Body of pancreas (tissue), 4 donors: Measurements from ENCODE around the gene NPHP4. TPM values are rescaled to one million over a fixed set of nuclear protein-coding genes. Genes with fewer than 3 reads are reported as not detected.

Experiments used
- ATAC-seq: fragments of 150-250 bp; one replicate; pipeline ENCODE4 v1.9.1; 2016
- DNase-seq, 4 donors: peaks; one replicate each; pipeline ENCODE4 v3.0.0-alpha.2; 2019
- H3K27ac ChIP-seq, 4 donors: fragments of 200-600 bp; sonication (generic); 1 replicate in 3 of 4; 2 replicates in 1 of 4; pipeline versions ENCODE4 v1.5.1 to v1.6.1; 2016 to 2019; ENCODE audit warnings: mild to moderate bottlenecking in 1 of 4, mixed read lengths in 1 of 4, moderate library complexity in 1 of 4
- H3K27me3 ChIP-seq, 2 donors: fragments of 200-600 bp; sonication (generic); one replicate each; pipeline ENCODE4 v1.6.0; 2016; ENCODE audit warnings: mild to moderate bottlenecking in 1 of 2
- H3K36me3 ChIP-seq, 2 donors: fragments of 200-600 bp; sonication (generic); replicated peaks in 1 of 2; 2 replicates each; pipeline ENCODE4 v1.5.1; 2016; ENCODE audit warnings: low read depth in 2 of 2; ENCODE audit not compliant: insufficient read depth in 1 of 2
- H3K4me1 ChIP-seq: fragments of 200-600 bp; sonication (generic); one replicate; pipeline ENCODE4 v1.6.0; 2016
- H3K4me3 ChIP-seq, 2 donors: fragments of 200-600 bp; sonication (generic); 1 replicate in 1 of 2; 2 replicates in 1 of 2; pipeline ENCODE4 v1.5.1; 2016 to 2019
- H3K9me3 ChIP-seq, 3 donors: fragments of 200-600 bp; sonication (generic); 1 replicate in 2 of 3; 2 replicates in 1 of 3; pipeline ENCODE4 v1.5.1; 2016
- POLR2A ChIP-seq, 3 donors: fragments of 450-650 bp; IDR thresholded peaks; one replicate each; pipeline ENCODE4 v1.6.1; 2016; ENCODE audit warnings: antibody characterized with exemption in 3 of 3, mild to moderate bottlenecking in 2 of 3
- WGBS, 2 donors: methylation state at CpG; one replicate each; pipeline ENCODE4 v1.1.5; 2017; 5-methylcytosine and 5-hydroxymethylcytosine counted together
- intact Hi-C: fragments of 100-400 bp; cut with DNase I; formaldehyde crosslinking; loops from one replicate; pipeline ENCODE4 v1.15.1; 2023
- total RNA-seq, 2 donors: library from RNA; depleted of rRNA; stranded (reverse); fragments of >200 nt; gene quantifications; one replicate each; pipeline ENCODE4 v1.1.0, GENCODE V29; 2016
- TF ChIP-seq, protein P1 (sequence below), 7 experiments: fragments of 450-650 bp in 4 of 7; fragments of 200-600 bp in 3 of 7; sonication (generic) in 3 of 7; IDR thresholded peaks; one replicate each; pipeline ENCODE4 v1.5.1; 2016 to 2019; ENCODE audit warnings: antibody characterized with exemption in 7 of 7

The NPHP4 gene
- total RNA-seq, 2 donors from 2014 or later, result 10.4 to 48.5 TPM

DNA sequence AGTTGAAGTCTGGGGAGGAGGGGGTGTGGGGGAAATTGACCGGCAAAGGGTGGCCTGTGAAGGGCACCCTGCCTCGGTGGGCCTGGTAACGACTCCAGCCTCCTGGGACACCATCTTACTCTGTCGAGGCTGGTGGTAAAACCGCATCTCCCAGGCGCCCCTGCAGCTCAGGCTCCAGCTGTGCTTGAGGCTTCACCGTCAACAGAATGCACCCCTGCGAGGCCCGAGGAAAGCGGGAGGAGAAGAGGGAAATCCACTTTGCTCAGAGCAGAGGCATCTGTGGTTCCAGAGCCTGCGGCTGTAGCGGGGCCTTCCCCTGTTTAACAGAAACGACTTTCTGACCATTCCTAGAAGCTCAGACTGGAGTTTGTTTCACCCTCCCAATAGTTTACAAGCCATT is 165.6 kb downstream of the NPHP4 start:
- H3K36me3 ChIP-seq, result no peaks in the 10 kb centered on the region
- no peak for TF ChIP-seq POLR2A (IDR thresholded peaks at IDR 0.05)
- TF ChIP-seq, protein P1, sequence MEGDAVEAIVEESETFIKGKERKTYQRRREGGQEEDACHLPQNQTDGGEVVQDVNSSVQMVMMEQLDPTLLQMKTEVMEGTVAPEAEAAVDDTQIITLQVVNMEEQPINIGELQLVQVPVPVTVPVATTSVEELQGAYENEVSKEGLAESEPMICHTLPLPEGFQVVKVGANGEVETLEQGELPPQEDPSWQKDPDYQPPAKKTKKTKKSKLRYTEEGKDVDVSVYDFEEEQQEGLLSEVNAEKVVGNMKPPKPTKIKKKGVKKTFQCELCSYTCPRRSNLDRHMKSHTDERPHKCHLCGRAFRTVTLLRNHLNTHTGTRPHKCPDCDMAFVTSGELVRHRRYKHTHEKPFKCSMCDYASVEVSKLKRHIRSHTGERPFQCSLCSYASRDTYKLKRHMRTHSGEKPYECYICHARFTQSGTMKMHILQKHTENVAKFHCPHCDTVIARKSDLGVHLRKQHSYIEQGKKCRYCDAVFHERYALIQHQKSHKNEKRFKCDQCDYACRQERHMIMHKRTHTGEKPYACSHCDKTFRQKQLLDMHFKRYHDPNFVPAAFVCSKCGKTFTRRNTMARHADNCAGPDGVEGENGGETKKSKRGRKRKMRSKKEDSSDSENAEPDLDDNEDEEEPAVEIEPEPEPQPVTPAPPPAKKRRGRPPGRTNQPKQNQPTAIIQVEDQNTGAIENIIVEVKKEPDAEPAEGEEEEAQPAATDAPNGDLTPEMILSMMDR (IDR thresholded peaks at IDR 0.05), result no peak
- H3K9me3 ChIP-seq, result no peaks in the 10 kb centered on the region
- WGBS, 2 donors, result 40 to 51% methylated on average over 7 to 13 of the region's 13 CpGs
- H3K27me3 ChIP-seq, result no peaks in the 10 kb centered on the region
- H3K27ac ChIP-seq, result no peak overlapping the region
- ATAC-seq, result no peak
- intact Hi-C loops, result no loop called here
- no peak overlapping the region for H3K4me3 ChIP-seq
- peaks cover 10% of the 10 kb centered on the region for H3K4me1 ChIP-seq
- no peak for DNase-seq

DNA sequence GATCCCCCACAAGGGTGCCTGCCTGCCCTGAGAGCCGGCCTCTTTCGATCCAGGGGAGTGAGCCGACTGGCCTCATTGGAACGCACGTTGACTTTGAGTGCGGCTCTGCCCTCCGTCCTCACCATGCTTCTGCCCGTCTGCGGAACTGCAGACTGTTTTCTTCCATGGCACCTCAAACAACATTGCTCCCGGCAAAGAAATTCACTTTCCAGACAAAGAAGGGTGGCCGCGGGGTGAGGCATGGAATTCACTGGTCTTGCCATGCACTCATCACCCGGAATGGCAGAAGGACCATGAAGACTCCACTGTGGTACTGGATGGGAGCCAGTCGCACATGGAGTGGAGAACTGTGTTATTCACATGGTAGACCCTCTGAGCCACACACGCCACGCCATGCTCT is 169.5 kb downstream of the NPHP4 start:
- Histone ChIP-seq H3K9me3 (no peaks in the 10 kb centered on the region), H3K4me1 (no peaks in the 10 kb centered on the region), H3K27ac (no peak overlapping the region), H3K27me3 (peaks cover 0 to 5% of the 10 kb centered on the region in 2 donors), H3K36me3 (no peaks in the 10 kb centered on the region), H3K4me3 (no peak overlapping the region)
- 71 to 76% methylated on average over 11 to 16 of the region's 16 CpGs for WGBS, 2 donors
- DNase-seq, result no peak
- intact Hi-C loops, result no loop called here
- no peak for TF ChIP-seq POLR2A (IDR thresholded peaks at IDR 0.05)
- TF ChIP-seq, protein P1 (IDR thresholded peaks at IDR 0.05), result no peak
- no peak for ATAC-seq

DNA sequence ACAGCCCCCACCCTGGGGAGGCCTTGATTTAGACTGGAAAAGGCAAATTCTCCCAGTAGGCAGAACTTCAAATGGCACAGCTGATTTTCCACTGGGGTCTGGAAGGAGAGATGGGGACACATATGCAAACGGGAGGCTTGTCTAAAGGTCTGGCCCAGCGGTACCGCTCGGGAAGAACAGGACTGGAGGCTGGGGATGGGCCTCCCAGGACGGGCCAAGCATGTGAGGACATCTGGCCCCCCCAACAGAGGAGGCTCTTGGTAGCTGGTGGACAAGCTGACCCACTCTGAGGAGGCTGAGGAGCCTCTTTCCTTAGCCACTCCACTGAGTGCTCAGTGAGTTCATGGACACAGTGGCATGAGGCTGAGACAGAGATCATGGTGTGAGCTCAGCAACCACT is 170.0 kb downstream of the NPHP4 start:
- DNase-seq (no peak), ATAC-seq (no peak)
- Histone ChIP-seq H3K36me3 (no peaks in the 10 kb centered on the region), H3K4me3 (no peak overlapping the region), H3K4me1 (no peaks in the 10 kb centered on the region), H3K27ac (no peak overlapping the region), H3K9me3 (no peaks in the 10 kb centered on the region), H3K27me3 (peaks cover 0 to 5% of the 10 kb centered on the region in 2 donors)
- 81 to 83% methylated on average over 5 of the region's 5 CpGs for WGBS, 2 donors
- intact Hi-C loops, result no loop called here
- TF ChIP-seq POLR2A (IDR thresholded peaks at IDR 0.05), result no peak
- TF ChIP-seq, protein P1 (IDR thresholded peaks at IDR 0.05), result no peak

DNA sequence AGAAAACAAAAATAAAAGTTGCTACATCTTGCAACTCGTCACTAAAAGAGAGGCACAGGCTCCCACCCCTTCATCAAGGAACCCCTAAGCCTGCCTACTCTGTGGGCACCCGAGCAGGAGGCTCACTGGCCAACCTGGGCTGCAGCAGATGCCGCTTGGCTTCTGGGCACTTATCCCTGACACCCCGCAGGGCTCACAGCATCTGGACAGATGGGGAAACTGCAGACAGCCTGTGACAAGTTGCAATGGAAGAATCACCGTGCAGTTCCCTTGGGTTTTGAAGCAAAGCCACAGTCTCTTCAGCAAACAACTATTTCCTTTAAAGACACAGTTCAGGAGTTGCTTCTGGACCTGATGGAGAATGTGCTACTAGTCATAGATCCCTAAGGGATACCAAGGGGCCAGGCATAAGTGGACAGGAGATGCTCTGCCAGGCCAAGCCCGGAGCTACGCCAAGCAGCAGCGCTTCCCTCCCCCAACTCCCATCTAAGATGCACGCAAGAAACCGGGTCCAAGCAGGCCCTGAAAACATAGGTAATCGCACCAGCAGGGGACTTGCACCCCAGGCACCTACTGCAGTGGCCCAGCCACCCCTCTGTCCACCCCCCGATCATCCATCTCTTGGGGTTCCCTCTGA is 170.6 kb downstream of the NPHP4 start:
- intact Hi-C loops, result no loop called here
- TF ChIP-seq POLR2A (IDR thresholded peaks at IDR 0.05), result no peak
- TF ChIP-seq, protein P1 (IDR thresholded peaks at IDR 0.05), result no peak
- Histone ChIP-seq H3K4me3 (no peak overlapping the region), H3K27ac (no peak overlapping the region), H3K36me3 (no peaks in the 10 kb centered on the region), H3K9me3 (no peaks in the 10 kb centered on the region), H3K4me1 (no peaks in the 10 kb centered on the region), H3K27me3 (peaks cover 0 to 5% of the 10 kb centered on the region in 2 donors)
- 57 to 67% methylated on average over 12 of the region's 12 CpGs for WGBS, 2 donors
- ATAC-seq (no peak), DNase-seq (no peak)

DNA sequence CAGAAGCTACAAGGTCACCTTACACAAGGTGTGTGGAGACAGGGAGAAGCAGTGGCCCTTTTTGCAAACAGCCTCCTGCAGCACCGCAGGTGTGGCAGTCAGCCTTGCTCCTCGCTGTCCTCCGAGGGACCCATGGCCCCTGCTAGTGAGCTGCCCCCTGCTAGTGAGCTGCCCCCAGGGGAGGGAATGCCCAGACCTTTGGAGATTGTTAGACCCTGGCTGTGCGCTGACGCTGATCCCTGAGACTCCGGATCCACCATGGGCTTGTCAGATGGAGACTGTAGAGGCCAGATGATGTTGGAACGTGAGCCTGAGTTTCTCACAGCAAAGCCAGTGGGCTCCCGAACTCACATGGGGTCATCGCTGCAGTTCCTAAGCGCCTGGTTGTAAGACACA is 172.2 kb downstream of the NPHP4 start:
- H3K4me1 ChIP-seq, result no peaks in the 10 kb centered on the region
- peaks cover 0 to 5% of the 10 kb centered on the region in 2 donors for H3K27me3 ChIP-seq
- WGBS, 2 donors, result 77 to 80% methylated on average over 2 to 10 of the region's 10 CpGs
- DNase-seq (no peak), ATAC-seq (no peak)
- H3K27ac ChIP-seq, result no peak overlapping the region
- no peak overlapping the region for H3K4me3 ChIP-seq
- no peaks in the 10 kb centered on the region for H3K9me3 ChIP-seq
- no peaks in the 10 kb centered on the region for H3K36me3 ChIP-seq
- intact Hi-C loops, result no loop called here
- TF ChIP-seq, protein P1 (IDR thresholded peaks at IDR 0.05), result no peak
- no peak for TF ChIP-seq POLR2A (IDR thresholded peaks at IDR 0.05)
